Measurements from ENCODE around the gene ENSA. TPM values are rescaled to one million over a fixed set of nuclear protein-coding genes. Genes with fewer than 3 reads are reported as not detected.

Gene ENSA
- total and polyA plus RNA-seq, 2 experiments from 2014 or later, result 114 to 200 TPM

- TF ChIP-seq, protein P1, sequence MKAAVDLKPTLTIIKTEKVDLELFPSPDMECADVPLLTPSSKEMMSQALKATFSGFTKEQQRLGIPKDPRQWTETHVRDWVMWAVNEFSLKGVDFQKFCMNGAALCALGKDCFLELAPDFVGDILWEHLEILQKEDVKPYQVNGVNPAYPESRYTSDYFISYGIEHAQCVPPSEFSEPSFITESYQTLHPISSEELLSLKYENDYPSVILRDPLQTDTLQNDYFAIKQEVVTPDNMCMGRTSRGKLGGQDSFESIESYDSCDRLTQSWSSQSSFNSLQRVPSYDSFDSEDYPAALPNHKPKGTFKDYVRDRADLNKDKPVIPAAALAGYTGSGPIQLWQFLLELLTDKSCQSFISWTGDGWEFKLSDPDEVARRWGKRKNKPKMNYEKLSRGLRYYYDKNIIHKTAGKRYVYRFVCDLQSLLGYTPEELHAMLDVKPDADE (IDR thresholded peaks at IDR 0.05), result no peak
- TF ChIP-seq, protein P2, sequence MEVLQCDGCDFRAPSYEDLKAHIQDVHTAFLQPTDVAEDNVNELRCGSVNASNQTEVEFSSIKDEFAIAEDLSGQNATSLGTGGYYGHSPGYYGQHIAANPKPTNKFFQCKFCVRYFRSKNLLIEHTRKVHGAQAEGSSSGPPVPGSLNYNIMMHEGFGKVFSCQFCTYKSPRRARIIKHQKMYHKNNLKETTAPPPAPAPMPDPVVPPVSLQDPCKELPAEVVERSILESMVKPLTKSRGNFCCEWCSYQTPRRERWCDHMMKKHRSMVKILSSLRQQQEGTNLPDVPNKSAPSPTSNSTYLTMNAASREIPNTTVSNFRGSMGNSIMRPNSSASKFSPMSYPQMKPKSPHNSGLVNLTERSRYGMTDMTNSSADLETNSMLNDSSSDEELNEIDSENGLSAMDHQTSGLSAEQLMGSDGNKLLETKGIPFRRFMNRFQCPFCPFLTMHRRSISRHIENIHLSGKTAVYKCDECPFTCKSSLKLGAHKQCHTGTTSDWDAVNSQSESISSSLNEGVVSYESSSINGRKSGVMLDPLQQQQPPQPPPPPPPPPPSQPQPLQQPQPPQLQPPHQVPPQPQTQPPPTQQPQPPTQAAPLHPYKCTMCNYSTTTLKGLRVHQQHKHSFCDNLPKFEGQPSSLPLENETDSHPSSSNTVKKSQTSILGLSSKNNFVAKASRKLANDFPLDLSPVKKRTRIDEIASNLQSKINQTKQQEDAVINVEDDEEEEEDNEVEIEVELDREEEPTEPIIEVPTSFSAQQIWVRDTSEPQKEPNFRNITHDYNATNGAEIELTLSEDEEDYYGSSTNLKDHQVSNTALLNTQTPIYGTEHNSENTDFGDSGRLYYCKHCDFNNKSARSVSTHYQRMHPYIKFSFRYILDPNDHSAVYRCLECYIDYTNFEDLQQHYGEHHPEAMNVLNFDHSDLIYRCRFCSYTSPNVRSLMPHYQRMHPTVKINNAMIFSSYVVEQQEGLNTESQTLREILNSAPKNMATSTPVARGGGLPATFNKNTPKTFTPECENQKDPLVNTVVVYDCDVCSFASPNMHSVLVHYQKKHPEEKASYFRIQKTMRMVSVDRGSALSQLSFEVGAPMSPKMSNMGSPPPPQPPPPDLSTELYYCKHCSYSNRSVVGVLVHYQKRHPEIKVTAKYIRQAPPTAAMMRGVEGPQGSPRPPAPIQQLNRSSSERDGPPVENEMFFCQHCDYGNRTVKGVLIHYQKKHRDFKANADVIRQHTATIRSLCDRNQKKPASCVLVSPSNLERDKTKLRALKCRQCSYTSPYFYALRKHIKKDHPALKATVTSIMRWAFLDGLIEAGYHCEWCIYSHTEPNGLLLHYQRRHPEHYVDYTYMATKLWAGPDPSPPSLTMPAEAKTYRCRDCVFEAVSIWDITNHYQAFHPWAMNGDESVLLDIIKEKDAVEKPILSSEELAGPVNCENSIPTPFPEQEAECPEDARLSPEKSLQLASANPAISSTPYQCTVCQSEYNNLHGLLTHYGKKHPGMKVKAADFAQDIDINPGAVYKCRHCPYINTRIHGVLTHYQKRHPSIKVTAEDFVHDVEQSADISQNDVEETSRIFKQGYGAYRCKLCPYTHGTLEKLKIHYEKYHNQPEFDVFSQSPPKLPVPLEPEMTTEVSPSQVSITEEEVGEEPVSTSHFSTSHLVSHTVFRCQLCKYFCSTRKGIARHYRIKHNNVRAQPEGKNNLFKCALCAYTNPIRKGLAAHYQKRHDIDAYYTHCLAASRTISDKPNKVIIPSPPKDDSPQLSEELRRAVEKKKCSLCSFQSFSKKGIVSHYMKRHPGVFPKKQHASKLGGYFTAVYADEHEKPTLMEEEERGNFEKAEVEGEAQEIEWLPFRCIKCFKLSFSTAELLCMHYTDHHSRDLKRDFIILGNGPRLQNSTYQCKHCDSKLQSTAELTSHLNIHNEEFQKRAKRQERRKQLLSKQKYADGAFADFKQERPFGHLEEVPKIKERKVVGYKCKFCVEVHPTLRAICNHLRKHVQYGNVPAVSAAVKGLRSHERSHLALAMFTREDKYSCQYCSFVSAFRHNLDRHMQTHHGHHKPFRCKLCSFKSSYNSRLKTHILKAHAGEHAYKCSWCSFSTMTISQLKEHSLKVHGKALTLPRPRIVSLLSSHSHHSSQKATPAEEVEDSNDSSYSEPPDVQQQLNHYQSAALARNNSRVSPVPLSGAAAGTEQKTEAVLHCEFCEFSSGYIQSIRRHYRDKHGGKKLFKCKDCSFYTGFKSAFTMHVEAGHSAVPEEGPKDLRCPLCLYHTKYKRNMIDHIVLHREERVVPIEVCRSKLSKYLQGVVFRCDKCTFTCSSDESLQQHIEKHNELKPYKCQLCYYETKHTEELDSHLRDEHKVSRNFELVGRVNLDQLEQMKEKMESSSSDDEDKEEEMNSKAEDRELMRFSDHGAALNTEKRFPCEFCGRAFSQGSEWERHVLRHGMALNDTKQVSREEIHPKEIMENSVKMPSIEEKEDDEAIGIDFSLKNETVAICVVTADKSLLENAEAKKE (CRISPR knock-in tag; IDR thresholded peaks at IDR 0.05), result no peak
- no peak for TF ChIP-seq EZH2 (IDR thresholded peaks at IDR 0.05; ENCODE audit: low read depth, unreplicated experiment)
- no peak for TF ChIP-seq CTCF (conservative IDR thresholded peaks at IDR 0.05; ENCODE audit: low read depth in 2 of 2)
These were observed 19.7 kb downstream of the ENSA start (continued) for GRCh38 chr1:150609732-150610131.

- Histone ChIP-seq H3K27me3 (ENCODE audit: insufficient read depth) (no peaks in the 10 kb centered on the region), H3F3A (replicated peaks; ENCODE audit: low read depth) (peaks cover 8% of the 10 kb centered on the region), H3K36me3 (ENCODE audit: insufficient read depth) (no peaks in the 10 kb centered on the region), H3K4me1 (ENCODE audit: insufficient read depth) (peaks cover 16% of the 10 kb centered on the region), H2AFZ (no peak overlapping the region), H3K4me2 (no peak overlapping the region), H3K9me2 (ENCODE audit: insufficient read depth) (peaks cover 4% of the 10 kb centered on the region; the same call in 1 of the 2 replicates), H3K27ac (ENCODE audit: low read depth) (peak overlapping the region; percentile 80), H3K79me2 (replicated peaks; ENCODE audit: insufficient read depth) (no peaks in the 10 kb centered on the region; the same call in none of the 2 replicates), H3K4me3 (no peak overlapping the region), H4K20me1 (replicated peaks; ENCODE audit: insufficient read depth) (no peaks in the 10 kb centered on the region)
- Mint-ChIP-seq H3K36me3 (ENCODE audit: low read depth) (peaks cover 11% of the 10 kb centered on the region; the same call in 2 of the 3 replicates), H3K4me1 (peaks cover 22% of the 10 kb centered on the region), H3K27ac (peak overlapping the region; percentile 92), H3K27me3 (ENCODE audit: insufficient read depth, low read depth, poor library complexity) (peaks cover 3% of the 10 kb centered on the region), H3K4me3 (no peak overlapping the region), H3K9me3 (no peaks in the 10 kb centered on the region)
- ATAC-seq (no peak), DNase-seq (ENCODE audit: low spot score) (no peak)
- no peak for TF ChIP-seq NANOG (IDR thresholded peaks at IDR 0.05; ENCODE audit: borderline replicate concordance)
- TF ChIP-seq REST (IDR thresholded peaks at IDR 0.05; ENCODE audit: unreplicated experiment), result no peak
- TF ChIP-seq CTCF (conservative IDR thresholded peaks at IDR 0.05; ENCODE audit: low read depth in 2 of 2), result no peak
- no peak for TF ChIP-seq ZNF331 (CRISPR knock-in tag; IDR thresholded peaks at IDR 0.05; ENCODE audit: low read depth)
- no peak for TF ChIP-seq EZH2 (IDR thresholded peaks at IDR 0.05; ENCODE audit: low read depth, unreplicated experiment)
- no peak for TF ChIP-seq STAT1 (IDR thresholded peaks at IDR 0.05; ENCODE audit: unreplicated experiment)
These were observed 22.8 kb downstream of the ENSA start for GRCh38 chr1:150606463-150607142.
